Measurements from ENCODE around the gene DGUOK.

DGUOK gene

GRCh38 chr2:73994178-73994831 lies 67.6 kb downstream of the DGUOK start:
- H3K9me3 Mint-ChIP-seq = peaks cover 20% of the 10 kb centered on the region
- H3K4me3 Mint-ChIP-seq = no peak overlapping the region
- H3K27me3 Mint-ChIP-seq (ENCODE audit: low read depth) = no peaks in the 10 kb centered on the region
- peaks cover 33% of the 10 kb centered on the region for H3K4me1 Mint-ChIP-seq (ENCODE audit: low read depth)
- H3K36me3 Mint-ChIP-seq (ENCODE audit: low read depth) = peaks cover 27% of the 10 kb centered on the region
- no peak overlapping the region for H3K27ac Mint-ChIP-seq

- H3K27me3 Mint-ChIP-seq (ENCODE audit: low read depth) = no peaks in the 10 kb centered on the region
- H3K4me3 Mint-ChIP-seq = no peak overlapping the region
- peaks cover 12% of the 10 kb centered on the region for H3K36me3 Mint-ChIP-seq (ENCODE audit: low read depth)
- no peak overlapping the region for H3K27ac Mint-ChIP-seq
- peaks cover 8% of the 10 kb centered on the region for H3K9me3 Mint-ChIP-seq
- peaks cover 30% of the 10 kb centered on the region for H3K4me1 Mint-ChIP-seq (ENCODE audit: low read depth)
These were observed 69.1 kb downstream of the DGUOK start for GRCh38 chr2:73995810-73996209.

- Mint-ChIP-seq H3K9me3 (no peaks in the 10 kb centered on the region), H3K27ac (no peak overlapping the region), H3K36me3 (ENCODE audit: low read depth) (peaks cover 1% of the 10 kb centered on the region), H3K4me1 (ENCODE audit: low read depth) (peaks cover 41% of the 10 kb centered on the region), H3K27me3 (ENCODE audit: low read depth) (peaks cover 3% of the 10 kb centered on the region), H3K4me3 (no peak overlapping the region)
These were observed 71.1 kb downstream of the DGUOK start for GRCh38 chr2:73997813-73998212.

- Mint-ChIP-seq H3K27me3 (ENCODE audit: low read depth) (peaks cover 3% of the 10 kb centered on the region), H3K36me3 (ENCODE audit: low read depth) (peaks cover 1% of the 10 kb centered on the region), H3K9me3 (no peaks in the 10 kb centered on the region), H3K4me1 (ENCODE audit: low read depth) (peaks cover 44% of the 10 kb centered on the region), H3K27ac (peak overlapping the region; percentile 46), H3K4me3 (no peak overlapping the region)
These were observed 71.8 kb downstream of the DGUOK start for GRCh38 chr2:73998451-73998850.

- Mint-ChIP-seq H3K4me1 (ENCODE audit: low read depth) (peaks cover 41% of the 10 kb centered on the region), H3K27me3 (ENCODE audit: low read depth) (peaks cover 3% of the 10 kb centered on the region), H3K9me3 (no peaks in the 10 kb centered on the region), H3K4me3 (no peak overlapping the region), H3K36me3 (ENCODE audit: low read depth) (peaks cover 2% of the 10 kb centered on the region), H3K27ac (peak overlapping the region; percentile 46)
These were observed 72.3 kb downstream of the DGUOK start for GRCh38 chr2:73998933-73999332.

GRCh38 chr2:73999881-74000597 lies 73.4 kb downstream of the DGUOK start:
- H3K4me1 Mint-ChIP-seq (ENCODE audit: low read depth) = peaks cover 40% of the 10 kb centered on the region
- H3K9me3 Mint-ChIP-seq = no peaks in the 10 kb centered on the region
- no peak overlapping the region for H3K4me3 Mint-ChIP-seq

GRCh38 chr2:74000666-74001065 lies 74.0 kb downstream of the DGUOK start:
- no peak overlapping the region for H3K27ac Mint-ChIP-seq
- H3K4me1 Mint-ChIP-seq (ENCODE audit: low read depth) = peaks cover 43% of the 10 kb centered on the region
- no peaks in the 10 kb centered on the region for H3K9me3 Mint-ChIP-seq
- no peak overlapping the region for H3K4me3 Mint-ChIP-seq
- peaks cover 3% of the 10 kb centered on the region for H3K36me3 Mint-ChIP-seq (ENCODE audit: low read depth)
- peaks cover 3% of the 10 kb centered on the region for H3K27me3 Mint-ChIP-seq (ENCODE audit: low read depth)

More at GRCh38 chr2:73999881-74000597, 73.4 kb downstream of the DGUOK start:
- Mint-ChIP-seq H3K27me3 (ENCODE audit: low read depth) (peaks cover 3% of the 10 kb centered on the region), H3K27ac (no peak overlapping the region), H3K36me3 (ENCODE audit: low read depth) (peaks cover 3% of the 10 kb centered on the region)

- peaks cover 43% of the 10 kb centered on the region for H3K4me1 Mint-ChIP-seq (ENCODE audit: low read depth)
- no peaks in the 10 kb centered on the region for H3K9me3 Mint-ChIP-seq
- peak overlapping the region; percentile 4 for H3K4me3 Mint-ChIP-seq
- H3K27me3 Mint-ChIP-seq (ENCODE audit: low read depth) = peaks cover 3% of the 10 kb centered on the region
- no peak overlapping the region for H3K27ac Mint-ChIP-seq
- peaks cover 3% of the 10 kb centered on the region for H3K36me3 Mint-ChIP-seq (ENCODE audit: low read depth)
These were observed 74.4 kb downstream of the DGUOK start for GRCh38 chr2:74001121-74001520.

- Mint-ChIP-seq H3K4me1 (ENCODE audit: low read depth) (peaks cover 45% of the 10 kb centered on the region), H3K27me3 (ENCODE audit: low read depth) (peaks cover 3% of the 10 kb centered on the region), H3K9me3 (no peaks in the 10 kb centered on the region), H3K27ac (no peak overlapping the region), H3K36me3 (ENCODE audit: low read depth) (peaks cover 3% of the 10 kb centered on the region), H3K4me3 (peak overlapping the region; percentile 78)
These were observed 75.3 kb downstream of the DGUOK start for GRCh38 chr2:74001781-74002504.

- Mint-ChIP-seq H3K27ac (peak overlapping the region; percentile 27), H3K4me1 (ENCODE audit: low read depth) (peaks cover 41% of the 10 kb centered on the region), H3K4me3 (peak overlapping the region; percentile 87), H3K36me3 (ENCODE audit: low read depth) (peaks cover 3% of the 10 kb centered on the region), H3K27me3 (ENCODE audit: low read depth) (peaks cover 3% of the 10 kb centered on the region), H3K9me3 (no peaks in the 10 kb centered on the region)
These were observed 76.1 kb downstream of the DGUOK start for GRCh38 chr2:74002505-74003421.

GRCh38 chr2:74003494-74004211 lies 77.0 kb downstream of the DGUOK start:
- Mint-ChIP-seq H3K27me3 (ENCODE audit: low read depth) (peaks cover 3% of the 10 kb centered on the region), H3K4me3 (peak overlapping the region; percentile 44), H3K9me3 (no peaks in the 10 kb centered on the region), H3K4me1 (ENCODE audit: low read depth) (peaks cover 35% of the 10 kb centered on the region), H3K27ac (no peak overlapping the region), H3K36me3 (ENCODE audit: low read depth) (peaks cover 3% of the 10 kb centered on the region)

GRCh38 chr2:74004212-74005182 lies 77.8 kb downstream of the DGUOK start:
- H3K27ac Mint-ChIP-seq = no peak overlapping the region
- H3K36me3 Mint-ChIP-seq (ENCODE audit: low read depth) = peaks cover 3% of the 10 kb centered on the region
- H3K27me3 Mint-ChIP-seq (ENCODE audit: low read depth) = peaks cover 3% of the 10 kb centered on the region
- H3K4me1 Mint-ChIP-seq (ENCODE audit: low read depth) = peaks cover 28% of the 10 kb centered on the region
- no peaks in the 10 kb centered on the region for H3K9me3 Mint-ChIP-seq
- H3K4me3 Mint-ChIP-seq = peak overlapping the region; percentile 37

- H3K27me3 Mint-ChIP-seq (ENCODE audit: low read depth) = peaks cover 3% of the 10 kb centered on the region
- H3K36me3 Mint-ChIP-seq (ENCODE audit: low read depth) = peaks cover 3% of the 10 kb centered on the region
- H3K9me3 Mint-ChIP-seq = no peaks in the 10 kb centered on the region
- no peak overlapping the region for H3K4me3 Mint-ChIP-seq
- peaks cover 27% of the 10 kb centered on the region for H3K4me1 Mint-ChIP-seq (ENCODE audit: low read depth)
- H3K27ac Mint-ChIP-seq = no peak overlapping the region
These were observed 79.1 kb downstream of the DGUOK start for GRCh38 chr2:74005786-74006185.

Data from T-helper 1 cell treated with Interleukin-12 subunit alpha and Interleukin-12 subunit beta and Interleukin-4 antibody, amounts not matched to agents 30 μg/mL and 1 μg/mL, for 36 hours (primary cell).